Inflammatory macrophage (primary cell): ENCODE measurements around the gene SLC1A2.
A peak's percentile ranks its signal among the peaks of the same experiment; 100 is the strongest.
"Not testable (repeated sequence)": the region's sequence is repeated elsewhere in the genome, so short reads cannot be mapped to it uniquely, and the experiment has no call there.

Experiments used
- DNase-seq, 2 donors: peaks; one replicate each; pipeline ENCODE4 v3.0.0-alpha.2; 2020 to 2022

SLC1A2 gene

GRCh38 chr11:35239471-35240075 is 179.8 kb downstream of the SLC1A2 start:
- DNase-seq = peak; percentile 52 to 61

GRCh38 chr11:35238882-35239281 is 180.5 kb downstream of the SLC1A2 start:
- DNase-seq = no peak

DNA sequence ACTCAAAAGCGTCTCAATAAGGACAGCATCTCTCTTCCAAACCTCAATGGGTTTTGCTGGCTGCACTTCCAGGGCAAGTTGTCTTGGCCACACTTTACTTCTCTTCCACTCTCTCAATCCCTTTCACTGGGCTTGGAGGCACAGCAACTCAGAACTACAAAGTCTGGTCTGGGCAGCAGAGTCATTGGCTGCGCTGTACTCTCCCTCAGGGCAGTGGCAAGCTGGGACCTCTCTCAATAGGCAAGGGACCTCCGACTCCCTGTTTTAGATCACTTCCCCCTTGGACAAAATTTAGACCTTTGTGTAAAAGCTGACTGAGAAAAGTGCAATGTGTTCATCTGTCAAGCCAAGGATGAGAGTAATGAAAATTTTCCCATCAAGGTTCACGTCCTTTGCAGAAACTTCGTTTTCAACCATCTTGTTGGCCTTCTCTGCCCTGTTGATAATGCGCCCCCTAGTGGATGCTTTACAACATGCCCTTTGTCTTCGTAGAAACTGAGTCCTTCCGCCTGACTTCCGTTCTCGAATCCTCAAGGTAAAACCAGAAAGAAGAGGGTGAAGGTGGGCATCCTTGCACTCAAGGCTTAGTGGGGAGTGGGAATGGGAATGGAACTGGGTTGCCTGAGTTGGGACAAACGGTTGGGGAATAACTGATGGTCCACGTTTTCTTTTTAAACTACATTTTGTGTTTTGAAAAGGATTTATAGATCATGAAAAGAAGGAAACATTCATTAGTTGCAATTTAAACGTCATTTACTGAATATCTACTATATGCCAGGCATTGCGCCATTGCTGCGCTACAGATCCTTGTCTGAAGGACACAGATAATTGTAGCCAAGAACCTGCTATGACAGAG is 181.3 kb downstream of the SLC1A2 start:
- DNase-seq = peak; percentile 40

- no peak for DNase-seq
Observed at GRCh38 chr11:35237351-35237750, 182.0 kb downstream of the SLC1A2 start.

- peak; percentile 76 to 81 for DNase-seq
Observed at GRCh38 chr11:35236667-35237003, 182.7 kb downstream of the SLC1A2 start.

DNA sequence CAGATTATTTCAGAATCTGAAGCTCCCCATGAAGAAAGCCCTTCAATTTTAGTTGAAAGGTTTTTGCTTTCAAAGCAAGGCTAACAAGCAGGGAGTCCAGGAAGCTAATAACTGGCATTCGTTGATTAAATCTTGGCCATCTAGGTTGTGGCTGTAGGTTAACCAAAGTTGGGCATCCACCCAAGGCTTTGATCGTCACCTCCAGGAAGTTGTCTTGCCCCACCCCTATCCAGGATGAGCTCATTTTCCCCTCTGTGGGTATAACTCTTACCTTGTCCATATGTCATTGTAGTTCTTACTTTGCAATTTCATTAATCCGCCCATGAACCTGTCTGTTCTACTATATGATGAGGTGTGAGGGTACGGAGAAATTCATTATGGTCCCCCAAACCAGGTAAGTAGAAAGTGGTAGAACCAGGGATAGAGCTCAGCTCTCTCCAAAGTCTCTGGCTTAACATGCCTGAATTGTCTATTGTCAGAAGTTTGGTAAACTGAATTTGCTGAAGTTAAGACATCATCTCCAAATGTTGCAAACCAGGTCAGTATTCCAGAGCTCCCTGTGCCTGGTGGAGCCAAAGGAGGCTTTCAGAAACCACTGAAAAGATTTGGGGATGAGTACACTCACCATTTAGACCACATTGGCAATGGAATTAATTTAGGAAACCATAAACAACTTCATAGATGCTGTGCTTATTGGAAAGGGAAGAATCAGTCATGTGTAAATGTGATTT is 183.3 kb downstream of the SLC1A2 start:
- DNase-seq = no peak

DNA sequence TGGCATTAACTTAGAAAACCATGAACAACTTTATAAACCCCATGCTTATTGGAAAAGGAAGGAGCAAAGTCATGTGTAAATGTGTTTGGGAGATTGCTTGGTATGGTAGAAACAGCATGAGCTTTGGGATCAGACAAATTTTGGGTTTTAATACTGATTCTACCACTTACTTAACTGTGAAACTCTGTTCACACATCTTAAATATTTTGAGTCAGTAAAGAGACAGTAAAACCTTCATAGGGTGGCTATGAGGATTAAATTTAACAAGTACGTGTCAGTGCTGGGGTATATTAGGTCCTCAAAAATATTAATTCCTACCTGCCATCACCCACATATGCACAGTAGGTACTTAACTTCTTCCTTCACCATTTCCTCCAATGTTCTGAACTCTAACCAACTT is 183.9 kb downstream of the SLC1A2 start:
- no peak for DNase-seq

DNA sequence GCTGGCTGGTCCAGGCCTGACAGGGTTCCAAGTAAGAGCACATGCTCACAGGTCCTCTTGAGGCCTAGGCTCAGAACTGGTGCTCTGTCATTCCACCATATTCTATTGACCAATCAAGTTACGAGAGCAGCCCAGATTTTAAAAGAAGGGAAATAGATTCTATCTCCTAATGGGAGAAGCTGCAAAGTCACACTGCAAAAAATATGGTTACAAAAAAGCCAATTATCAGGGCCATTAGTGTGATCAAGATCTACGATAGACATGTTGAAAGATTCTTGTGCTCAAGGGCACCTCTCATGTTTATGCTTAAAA is 184.2 kb downstream of the SLC1A2 start:
- DNase-seq = no peak

DNA sequence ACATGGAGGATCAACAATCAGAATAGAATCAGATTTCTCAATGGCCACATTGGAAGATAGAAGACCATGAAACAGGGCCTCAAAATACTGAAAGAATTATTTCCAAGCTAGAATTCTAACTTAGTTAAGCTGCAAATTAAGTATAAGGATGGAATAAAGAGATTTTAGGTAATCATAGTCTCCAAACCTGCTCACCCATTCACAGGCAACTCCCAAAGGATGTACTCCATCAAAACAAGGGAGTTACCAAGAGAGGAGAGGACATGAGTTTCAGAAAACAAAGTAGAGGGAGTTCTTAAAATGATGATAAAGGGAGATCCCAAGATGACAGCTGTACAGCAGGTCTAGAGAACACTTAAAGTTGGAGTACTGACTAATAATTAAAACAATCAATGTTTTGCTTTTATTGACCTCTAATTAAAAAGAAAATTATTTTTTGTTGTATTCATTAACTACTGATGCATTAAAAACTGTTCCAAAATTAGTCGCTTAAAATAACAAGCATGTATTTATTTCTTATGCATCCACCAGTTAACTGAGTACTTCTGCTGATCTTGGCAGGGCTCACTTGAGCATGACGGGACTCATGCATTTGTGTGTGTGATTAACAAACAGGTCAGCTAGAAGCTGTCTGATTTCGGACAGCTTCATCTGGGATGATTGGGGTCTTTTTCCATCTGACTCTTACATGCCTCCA is 184.8 kb downstream of the SLC1A2 start:
- DNase-seq = no peak

DNA sequence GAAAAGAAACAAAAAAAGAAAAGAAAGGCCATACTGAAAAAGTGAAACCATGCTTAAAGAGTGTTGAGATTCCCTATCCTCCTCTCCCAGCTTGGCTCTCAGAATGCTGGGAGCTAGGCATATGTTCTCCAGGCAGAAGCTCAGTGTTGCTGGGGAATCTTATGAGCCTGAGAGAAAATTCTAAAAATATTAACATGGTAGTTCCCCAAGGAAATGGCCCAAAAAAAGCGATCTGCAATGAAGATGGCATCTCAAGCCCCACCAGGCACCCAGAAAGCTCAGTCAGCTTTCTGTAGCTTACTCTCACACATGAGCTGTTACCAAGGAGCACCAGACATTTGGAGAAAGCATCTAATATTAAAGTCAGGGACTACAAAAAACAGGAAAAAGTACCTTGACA is 185.8 kb downstream of the SLC1A2 start:
- no peak for DNase-seq

DNA sequence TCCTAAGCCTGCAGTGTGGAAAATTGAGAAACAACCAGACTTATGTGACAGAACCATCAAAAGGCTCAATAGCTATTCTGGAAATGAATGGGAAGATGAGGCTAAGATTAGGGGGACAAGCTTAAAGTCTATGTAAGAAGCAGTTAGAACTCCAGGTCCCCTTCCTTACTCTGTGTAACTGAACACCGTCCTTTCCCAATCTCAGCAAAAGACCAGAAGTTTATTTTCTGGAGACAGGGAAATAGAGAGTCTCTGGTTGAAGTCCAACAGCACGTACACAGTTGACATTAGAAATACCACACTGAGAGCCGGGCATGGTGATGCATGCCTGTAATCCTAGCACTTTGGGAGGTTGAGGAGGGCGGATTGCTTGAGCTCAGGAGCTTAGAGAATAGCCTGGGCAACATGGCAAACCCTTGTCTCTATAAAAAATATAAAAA is 186.4 kb downstream of the SLC1A2 start:
- DNase-seq = no peak

GRCh38 chr11:35231076-35231860 is 188.1 kb downstream of the SLC1A2 start:
- DNase-seq = no peak

- no peak for DNase-seq
Observed at GRCh38 chr11:35230388-35230787, 189.0 kb downstream of the SLC1A2 start.

- DNase-seq = no peak
Observed at GRCh38 chr11:35228328-35228725, 191.0 kb downstream of the SLC1A2 start.

GRCh38 chr11:35227576-35228327 is 191.6 kb downstream of the SLC1A2 start:
- DNase-seq = peak; percentile 89 to 96

- DNase-seq = not testable (repeated sequence)
Observed at GRCh38 chr11:35226756-35227155, 192.6 kb downstream of the SLC1A2 start.

GRCh38 chr11:35225946-35226520 is 193.3 kb downstream of the SLC1A2 start:
- DNase-seq = no peak

DNA sequence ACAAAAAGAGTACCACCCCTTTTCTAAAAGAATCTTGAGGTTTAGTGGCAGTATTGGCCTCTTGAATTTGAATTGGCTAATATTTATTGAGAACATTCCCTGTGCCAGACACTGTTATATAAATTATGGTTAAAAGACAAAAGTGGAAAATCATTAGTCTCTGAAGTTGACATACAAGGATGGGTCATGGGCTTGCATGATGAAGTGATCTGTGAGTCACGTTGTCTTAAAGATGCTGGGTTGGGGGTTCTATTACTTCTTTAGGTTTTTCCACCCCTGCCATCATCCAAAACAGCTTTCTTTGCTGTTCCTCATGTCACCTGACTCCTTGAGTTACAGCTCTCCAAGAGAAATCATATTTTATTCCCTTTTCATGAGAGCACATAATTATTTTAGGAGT is 195.4 kb downstream of the SLC1A2 start:
- DNase-seq = no peak

- no peak for DNase-seq
Observed at GRCh38 chr11:35223371-35223796, 196.0 kb downstream of the SLC1A2 start.

- DNase-seq = no peak
Observed at GRCh38 chr11:35218956-35219355, 200.4 kb downstream of the SLC1A2 start.
